Activated CD4-positive, alpha-beta T cell treated with anti-CD3 and anti-CD28 coated beads for 36 hours (primary cell): ENCODE data around the gene C1QL3. TPM values are rescaled to one million over a fixed set of nuclear protein-coding genes. Genes with fewer than 3 reads are reported as not detected.
A peak's percentile ranks its signal among the peaks of the same experiment; 100 is the strongest.

Source experiments
- ATAC-seq: fragments of 200-7000 bp; cut with Tn5 transposase; one replicate; pipeline ENCODE4 v1.10.0; 2021; ENCODE audit warnings: mild to moderate bottlenecking, moderate library complexity
- CTCF ChIA-PET: fragments of 350-600 bp; sonication (Branson Sonifier 250); formaldehyde crosslinking; loops from one replicate; lab custom pipeline; 2021; ENCODE audit warnings: antibody characterized with exemption; lab: Charles Lee
- POLR2A ChIA-PET: fragments of 350-600 bp; sonication (Branson Sonifier 250); formaldehyde crosslinking; loops from one replicate; lab custom pipeline; 2021; ENCODE audit warnings: antibody characterized with exemption, inconsistent platforms; lab: Charles Lee
- DNase-seq: peaks from one replicate; pipeline ENCODE4 v3.0.0-alpha.2; 2020
- H3K27ac Mint-ChIP-seq: one replicate; pipeline ENCODE4 v1.8.0; 2021; ENCODE audit warnings: mixed read lengths
- H3K27me3 Mint-ChIP-seq: one replicate; pipeline ENCODE4 v1.8.0; 2021; ENCODE audit warnings: mixed read lengths
- H3K36me3 Mint-ChIP-seq: one replicate; pipeline ENCODE4 v1.8.0; 2021; ENCODE audit warnings: low read depth, mixed read lengths
- H3K4me1 Mint-ChIP-seq: one replicate; pipeline ENCODE4 v1.8.0; 2021; ENCODE audit warnings: mixed read lengths
- H3K4me3 Mint-ChIP-seq: one replicate; pipeline ENCODE4 v1.8.0; 2021; ENCODE audit warnings: mild to moderate bottlenecking, moderate library complexity, mixed read lengths
- H3K9me3 Mint-ChIP-seq: one replicate; pipeline ENCODE4 v1.8.0; 2021; ENCODE audit warnings: low read depth, mixed read lengths
- intact Hi-C, 2 experiments: fragments of 100-400 bp; cut with DNase I in 1 of 2; cut with micrococcal nuclease in 1 of 2; formaldehyde crosslinking; loops; one replicate each; pipeline versions ENCODE4 v1.14.2 to v1.15.1; 2022 to 2024; cut with DNase I, micrococcal nuclease
- total RNA-seq, 2 experiments: library from RNA; stranded (reverse); gene quantifications; one replicate each; pipeline ENCODE4 v1.2.3, GENCODE V29; 2021

Gene C1QL3
- total RNA-seq, 2 experiments from 2014 or later = not detected

GRCh38 chr10:16529853-16530252 is 8.2 kb upstream of the C1QL3 start:
- no peak overlapping the region for H3K27ac Mint-ChIP-seq
- H3K36me3 Mint-ChIP-seq = no peaks in the 10 kb centered on the region
- no peaks in the 10 kb centered on the region for H3K9me3 Mint-ChIP-seq
- intact Hi-C loops = no loop called here
- CTCF ChIA-PET = no interaction called here
- H3K4me1 Mint-ChIP-seq = no peaks in the 10 kb centered on the region
- DNase-seq (no peak), ATAC-seq (no peak)
- no peak overlapping the region for H3K4me3 Mint-ChIP-seq
- peaks cover 5% of the 10 kb centered on the region for H3K27me3 Mint-ChIP-seq
- POLR2A ChIA-PET = no interaction called here

GRCh38 chr10:16527452-16527851 is 5.8 kb upstream of the C1QL3 start:
- Mint-ChIP-seq H3K36me3 (no peaks in the 10 kb centered on the region), H3K4me3 (no peak overlapping the region), H3K27ac (no peak overlapping the region), H3K9me3 (no peaks in the 10 kb centered on the region), H3K4me1 (no peaks in the 10 kb centered on the region), H3K27me3 (peaks cover 16% of the 10 kb centered on the region)
- CTCF ChIA-PET = no interaction called here
- DNase-seq = no peak
- POLR2A ChIA-PET = no interaction called here
- ATAC-seq = no peak
- intact Hi-C loops = no loop called here

- intact Hi-C loops = loop anchor here (2.0 to 5.0 kb wide), 3 partner anchors 84 to 256 kb away; partner anchors contain the start of gene PTER (in 1 of the 2)
- Mint-ChIP-seq H3K9me3 (no peaks in the 10 kb centered on the region), H3K27me3 (peaks cover 30% of the 10 kb centered on the region), H3K4me3 (peak overlapping the region; percentile 44), H3K36me3 (peaks cover 4% of the 10 kb centered on the region), H3K4me1 (peaks cover 9% of the 10 kb centered on the region), H3K27ac (no peak overlapping the region)
- ATAC-seq (peak; percentile 69), DNase-seq (peak; percentile 69)
- ChIA-PET POLR2A (interaction anchor here (0.6 kb wide), 2 partner anchors 84 to 502 kb away, joined by 5 to 9 read pairs; partner anchors contain the start of gene PTER), CTCF (interaction anchor here (0.7 to 1.2 kb wide), 3 partner anchors 53 to 84 kb away, joined by 3 to 6 read pairs (median 3); partner anchors contain the start of gene PTER)
These were observed 779 bp downstream of the C1QL3 start for GRCh38 chr10:16520900-16521299.

- peaks cover 9% of the 10 kb centered on the region for H3K4me1 Mint-ChIP-seq
- peak; percentile 52 for DNase-seq
- H3K4me3 Mint-ChIP-seq = peak overlapping the region; percentile 58
- intact Hi-C loops = loop anchor here (2.0 to 5.0 kb wide), 3 partner anchors 83 to 257 kb away; partner anchors contain the start of gene PTER (in 1 of the 2)
- ChIA-PET CTCF (interaction anchor here (1.2 kb wide), 1 partner anchor 83 kb away, joined by 6 read pairs; the partner anchor contains the start of gene PTER), POLR2A (no interaction called here)
- peaks cover 30% of the 10 kb centered on the region for H3K27me3 Mint-ChIP-seq
- ATAC-seq = peak; percentile 43
- H3K9me3 Mint-ChIP-seq = no peaks in the 10 kb centered on the region
- H3K36me3 Mint-ChIP-seq = peaks cover 4% of the 10 kb centered on the region
- peak overlapping the region; percentile 38 for H3K27ac Mint-ChIP-seq
These were observed 1.5 kb downstream of the C1QL3 start for GRCh38 chr10:16519908-16520861.

- intact Hi-C loops = no loop called here
- Mint-ChIP-seq H3K9me3 (no peaks in the 10 kb centered on the region), H3K27ac (peak overlapping the region; percentile 38), H3K4me1 (peaks cover 9% of the 10 kb centered on the region), H3K4me3 (peak overlapping the region; percentile 58), H3K36me3 (peaks cover 6% of the 10 kb centered on the region), H3K27me3 (peaks cover 27% of the 10 kb centered on the region)
- ChIA-PET CTCF (interaction anchor here (0.6 kb wide), 1 partner anchor 79 kb away, joined by 3 read pairs; no protein-coding TSS in a partner anchor), POLR2A (no interaction called here)
- ATAC-seq (no peak), DNase-seq (no peak)
These were observed 2.3 kb downstream of the C1QL3 start for GRCh38 chr10:16519250-16519907.

- no peak overlapping the region for H3K27ac Mint-ChIP-seq
- H3K27me3 Mint-ChIP-seq = peaks cover 25% of the 10 kb centered on the region
- ChIA-PET CTCF (interaction anchor here (0.6 to 1.0 kb wide), 2 partner anchors 22 to 78 kb away, joined by 3 read pairs; no protein-coding TSS in a partner anchor), POLR2A (no interaction called here)
- ATAC-seq (no peak), DNase-seq (no peak)
- peak overlapping the region; percentile 21 for H3K4me3 Mint-ChIP-seq
- H3K4me1 Mint-ChIP-seq = peaks cover 9% of the 10 kb centered on the region
- peaks cover 8% of the 10 kb centered on the region for H3K36me3 Mint-ChIP-seq
- H3K9me3 Mint-ChIP-seq = no peaks in the 10 kb centered on the region
- intact Hi-C loops = no loop called here
These were observed 2.9 kb downstream of the C1QL3 start for GRCh38 chr10:16518822-16519221.

- intact Hi-C loops = no loop called here
- Mint-ChIP-seq H3K4me1 (no peaks in the 10 kb centered on the region), H3K4me3 (no peak overlapping the region), H3K9me3 (no peaks in the 10 kb centered on the region), H3K27ac (no peak overlapping the region), H3K36me3 (peaks cover 12% of the 10 kb centered on the region), H3K27me3 (no peaks in the 10 kb centered on the region)
- ChIA-PET CTCF (interaction anchor here (0.6 kb wide), 1 partner anchor 11 kb away, joined by 3 read pairs; no protein-coding TSS in a partner anchor), POLR2A (no interaction called here)
- no peak for ATAC-seq
- no peak for DNase-seq
These were observed 10.8 kb downstream of the C1QL3 start for GRCh38 chr10:16510843-16511242.

GRCh38 chr10:16509996-16510395 is 11.7 kb downstream of the C1QL3 start:
- Mint-ChIP-seq H3K36me3 (peaks cover 12% of the 10 kb centered on the region), H3K27ac (no peak overlapping the region), H3K27me3 (no peaks in the 10 kb centered on the region), H3K4me3 (no peak overlapping the region), H3K9me3 (no peaks in the 10 kb centered on the region), H3K4me1 (no peaks in the 10 kb centered on the region)
- ChIA-PET POLR2A (no interaction called here), CTCF (interaction anchor here (0.6 kb wide), 1 partner anchor 10 kb away, joined by 3 read pairs; no protein-coding TSS in a partner anchor)
- intact Hi-C loops = no loop called here
- ATAC-seq (no peak), DNase-seq (no peak)

- POLR2A ChIA-PET = no interaction called here
- Mint-ChIP-seq H3K4me3 (no peak overlapping the region), H3K9me3 (no peaks in the 10 kb centered on the region), H3K36me3 (peaks cover 8% of the 10 kb centered on the region), H3K27ac (no peak overlapping the region), H3K27me3 (no peaks in the 10 kb centered on the region), H3K4me1 (no peaks in the 10 kb centered on the region)
- CTCF ChIA-PET = no interaction called here
- DNase-seq (no peak), ATAC-seq (no peak)
- intact Hi-C loops = no loop called here
These were observed 16.5 kb downstream of the C1QL3 start for GRCh38 chr10:16505161-16505560.

GRCh38 chr10:16497911-16498310 is 23.8 kb downstream of the C1QL3 start:
- CTCF ChIA-PET = interaction anchor here (0.6 kb wide), 1 partner anchor 759 kb away, joined by 3 read pairs; no protein-coding TSS in a partner anchor
- intact Hi-C loops = no loop called here
- DNase-seq (no peak), ATAC-seq (no peak)
- POLR2A ChIA-PET = interaction anchor here (0.6 kb wide), 1 partner anchor 16 kb away, joined by 3 read pairs; no protein-coding TSS in a partner anchor
- no peak overlapping the region for H3K27ac Mint-ChIP-seq
- peaks cover 19% of the 10 kb centered on the region for H3K36me3 Mint-ChIP-seq
- H3K4me1 Mint-ChIP-seq = peaks cover 6% of the 10 kb centered on the region
- no peak overlapping the region for H3K4me3 Mint-ChIP-seq
- no peaks in the 10 kb centered on the region for H3K27me3 Mint-ChIP-seq
- H3K9me3 Mint-ChIP-seq = no peaks in the 10 kb centered on the region

- H3K4me1 Mint-ChIP-seq = peaks cover 6% of the 10 kb centered on the region
- POLR2A ChIA-PET = no interaction called here
- H3K9me3 Mint-ChIP-seq = no peaks in the 10 kb centered on the region
- H3K27me3 Mint-ChIP-seq = no peaks in the 10 kb centered on the region
- DNase-seq (no peak), ATAC-seq (no peak)
- H3K36me3 Mint-ChIP-seq = peaks cover 35% of the 10 kb centered on the region
- H3K27ac Mint-ChIP-seq = no peak overlapping the region
- no peak overlapping the region for H3K4me3 Mint-ChIP-seq
- intact Hi-C loops = no loop called here
- CTCF ChIA-PET = no interaction called here
These were observed 27.7 kb downstream of the C1QL3 start for GRCh38 chr10:16493884-16494536.
